ENCODE results near the gene HOXA10. TPM values are rescaled to one million over a fixed set of nuclear protein-coding genes. Genes with fewer than 3 reads are reported as not detected.
A peak's percentile ranks its signal among the peaks of the same experiment; 100 is the strongest.

Gene HOXA10
- total and polyA plus RNA-seq, 3 experiments from 2014 or later: 0.09 TPM; not detected in 2

DNA sequence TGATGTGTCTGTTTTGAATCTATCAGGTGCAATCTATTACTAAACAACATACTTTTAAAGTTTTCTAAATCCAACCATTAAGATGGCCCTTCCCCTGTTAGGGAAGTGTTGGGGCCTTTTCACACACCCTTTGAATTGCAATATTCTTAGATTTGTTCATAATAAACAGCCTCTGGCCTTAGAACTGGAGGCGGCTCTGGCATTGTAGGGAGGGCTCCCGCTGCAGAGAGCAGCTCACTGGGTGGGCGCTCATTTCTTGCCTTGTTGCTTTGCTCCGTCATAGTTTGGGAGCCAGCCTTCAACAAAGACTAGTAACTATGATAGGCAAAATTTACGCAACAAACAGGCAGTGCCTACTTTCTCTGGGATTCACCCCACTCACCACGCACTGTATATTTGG lies 4.2 kb upstream of the HOXA10 start:
- Histone ChIP-seq H3K9me3 (ENCODE audit: low read length) (no peaks in the 10 kb centered on the region), H3K27me3 (ENCODE audit: insufficient read depth, low read length, poor library complexity, severe bottlenecking) (peaks cover 48% of the 10 kb centered on the region)
- POLR2A ChIA-PET: no interaction called here

DNA sequence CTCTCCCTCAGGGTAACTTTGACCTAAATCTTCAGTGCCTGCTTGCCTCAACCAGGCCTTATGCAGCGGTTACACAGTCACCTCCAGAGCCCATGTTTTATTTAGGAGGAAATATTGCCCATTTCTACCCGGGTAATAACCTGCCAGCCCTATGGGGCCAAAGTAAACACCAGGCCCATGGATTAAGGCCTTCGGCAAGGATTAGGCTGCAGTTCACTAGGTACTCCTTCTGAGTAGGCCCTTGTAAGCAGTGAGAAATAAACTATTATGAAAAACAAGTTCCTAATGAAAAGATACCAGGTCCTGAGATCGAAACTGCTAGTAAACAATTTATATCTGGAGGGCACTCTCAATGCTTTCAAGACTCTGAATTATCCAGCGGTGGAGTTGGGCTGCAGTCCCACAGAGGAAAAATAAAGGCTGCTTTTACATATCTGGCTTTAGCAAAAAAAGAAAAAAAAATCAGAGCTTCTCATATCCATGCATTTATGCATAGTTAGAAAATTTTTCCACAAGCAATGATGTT lies 3.7 kb upstream of the HOXA10 start:
- H3K27me3 ChIP-seq (ENCODE audit: insufficient read depth, low read length, poor library complexity, severe bottlenecking): peaks cover 48% of the 10 kb centered on the region

More for the DNA sequence above, 4.2 kb upstream of the HOXA10 start:
- Histone ChIP-seq H3K36me3 (ENCODE audit: insufficient read depth, low read length) (no peaks in the 10 kb centered on the region), H3K4me1 (ENCODE audit: insufficient read depth, low read length) (peaks cover 15% of the 10 kb centered on the region), H3K4me3 (ENCODE audit: low read length) (no peak overlapping the region), H3K27ac (ENCODE audit: low read depth, low read length) (no peak overlapping the region)
- Mint-ChIP-seq H3K9me3 (peaks cover 0 to 2% (median 0%) of the 10 kb centered on the region in 5 donors), H3K36me3 (no peaks in the 10 kb centered on the region), H3K4me1 (peaks cover 8 to 18% (median 10%) of the 10 kb centered on the region in 3 donors), H3K27ac (peak overlapping the region in 1 of 8 donors; percentile 23), H3K27me3 (peaks cover 57 to 77% of the 10 kb centered on the region in 2 donors), H3K4me3 (no peak overlapping the region)
- DNase-seq: no peak
- CTCF ChIA-PET: interaction anchor here (0.9 to 5.2 kb wide), 10 partner anchors 9 to 496 kb away, joined by 3 to 31 read pairs (median 6); no protein-coding TSS in a partner anchor

DNA sequence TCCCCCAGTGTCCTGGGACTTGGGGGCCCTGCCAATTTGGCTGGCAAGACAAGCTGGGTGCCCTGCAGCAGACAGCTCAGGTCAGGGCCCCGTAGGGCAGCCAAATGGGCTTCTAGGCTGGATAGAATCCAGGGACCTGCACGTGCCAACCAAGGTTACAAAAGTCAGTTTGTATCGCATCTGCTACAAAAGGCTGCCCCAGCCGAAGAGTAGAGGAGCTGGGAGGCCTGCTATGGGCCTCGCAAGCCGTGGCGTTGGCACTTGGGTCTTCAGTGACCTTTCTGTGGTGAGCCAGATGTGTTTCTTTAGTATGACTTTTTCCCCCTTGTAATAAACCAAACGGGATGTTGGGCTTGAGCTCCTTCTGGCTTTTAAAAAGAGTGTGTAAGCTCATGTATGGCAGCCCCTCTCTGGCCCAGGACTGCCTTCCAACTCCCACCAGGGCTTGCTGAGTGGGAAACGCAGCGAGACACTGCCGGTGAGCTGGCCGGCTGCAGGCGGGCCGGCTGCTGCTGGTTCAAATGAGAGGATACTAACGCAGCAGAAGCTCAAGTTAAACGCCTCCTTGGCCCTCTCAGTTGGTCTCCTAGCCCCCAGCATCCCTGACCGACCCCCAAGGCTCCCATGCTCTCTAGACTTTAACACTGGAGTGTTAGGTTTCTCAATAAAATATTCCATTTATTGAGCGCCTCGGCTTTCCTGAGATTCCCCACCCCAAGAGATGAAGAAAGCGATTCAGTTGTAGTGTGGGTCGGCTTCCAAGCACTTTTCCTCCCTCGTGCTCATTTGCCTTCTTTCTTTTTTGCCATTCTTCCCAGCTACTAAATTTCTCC lies 3.1 kb upstream of the HOXA10 start:
- peak overlapping the region in 1 of 8 donors; percentile 23 for H3K27ac Mint-ChIP-seq
- H3K4me3 Mint-ChIP-seq: peak overlapping the region in 1 of 7 donors; percentile 62
- ChIA-PET POLR2A (no interaction called here), CTCF (interaction anchor here (1.2 to 5.2 kb wide), 4 partner anchors 10 to 495 kb away, joined by 4 to 31 read pairs (median 7); no protein-coding TSS in a partner anchor)
- H3K27ac ChIP-seq (ENCODE audit: low read depth, low read length): no peak overlapping the region
- H3K4me1 Mint-ChIP-seq: peaks cover 12 to 19% (median 12%) of the 10 kb centered on the region in 3 donors
- H3K27me3 Mint-ChIP-seq: peaks cover 53 to 72% of the 10 kb centered on the region in 2 donors
- peaks cover 0 to 6% (median 0%) of the 10 kb centered on the region in 5 donors for H3K9me3 Mint-ChIP-seq
- H3K36me3 ChIP-seq (ENCODE audit: insufficient read depth, low read length): no peaks in the 10 kb centered on the region
- H3K4me3 ChIP-seq (ENCODE audit: low read length): no peak overlapping the region
- H3K27me3 ChIP-seq (ENCODE audit: insufficient read depth, low read length, poor library complexity, severe bottlenecking): peaks cover 48% of the 10 kb centered on the region
- H3K4me1 ChIP-seq (ENCODE audit: insufficient read depth, low read length): peaks cover 22% of the 10 kb centered on the region
- H3K36me3 Mint-ChIP-seq: no peaks in the 10 kb centered on the region
- no peaks in the 10 kb centered on the region for H3K9me3 ChIP-seq (ENCODE audit: low read length)
- peak in 1 of 5 donors; percentile 13 for DNase-seq

More for the DNA sequence above, 3.7 kb upstream of the HOXA10 start:
- CTCF ChIA-PET: interaction anchor here (1.2 to 5.2 kb wide), 6 partner anchors 10 to 327 kb away, joined by 3 to 31 read pairs (median 6); no protein-coding TSS in a partner anchor
- Mint-ChIP-seq H3K9me3 (peaks cover 0 to 2% (median 0%) of the 10 kb centered on the region in 5 donors), H3K36me3 (no peaks in the 10 kb centered on the region), H3K4me3 (peak overlapping the region in 1 of 7 donors; percentile 62), H3K27ac (peak overlapping the region in 1 of 8 donors; percentile 23), H3K4me1 (peaks cover 8 to 16% (median 10%) of the 10 kb centered on the region in 3 donors), H3K27me3 (peaks cover 54 to 72% of the 10 kb centered on the region in 2 donors)
- no peak overlapping the region for H3K27ac ChIP-seq (ENCODE audit: low read depth, low read length)
- H3K9me3 ChIP-seq (ENCODE audit: low read length): no peaks in the 10 kb centered on the region
- POLR2A ChIA-PET: no interaction called here
- no peak for DNase-seq
- no peaks in the 10 kb centered on the region for H3K36me3 ChIP-seq (ENCODE audit: insufficient read depth, low read length)
- H3K4me1 ChIP-seq (ENCODE audit: insufficient read depth, low read length): peaks cover 15% of the 10 kb centered on the region
- H3K4me3 ChIP-seq (ENCODE audit: low read length): no peak overlapping the region

DNA sequence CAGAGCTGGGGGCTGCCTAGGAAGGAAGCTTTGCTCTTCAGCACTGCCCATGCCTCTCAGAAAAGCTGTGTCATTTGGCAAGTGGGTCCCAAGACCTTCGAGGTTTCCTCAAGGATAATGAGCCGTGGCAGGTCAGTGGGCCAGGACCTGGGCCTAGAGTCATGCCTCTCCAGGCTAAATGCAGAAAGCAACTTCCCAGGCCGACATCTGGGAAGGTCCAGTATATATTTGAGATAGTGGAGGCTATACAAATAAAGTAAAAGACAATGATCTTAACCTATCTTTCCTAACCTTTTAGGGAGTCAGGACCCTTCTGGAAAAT lies 2.4 kb upstream of the HOXA10 start:
- ChIA-PET CTCF (interaction anchor here (1.0 to 5.2 kb wide), 5 partner anchors 10 to 494 kb away, joined by 3 to 31 read pairs (median 4); no protein-coding TSS in a partner anchor), POLR2A (no interaction called here)
- Mint-ChIP-seq H3K4me1 (peaks cover 19 to 26% (median 19%) of the 10 kb centered on the region in 3 donors), H3K36me3 (no peaks in the 10 kb centered on the region), H3K9me3 (peaks cover 0 to 11% (median 3%) of the 10 kb centered on the region in 5 donors), H3K27me3 (peaks cover 58 to 75% of the 10 kb centered on the region in 2 donors), H3K27ac (peak overlapping the region in 1 of 8 donors; percentile 23), H3K4me3 (peak overlapping the region in 1 of 7 donors; percentile 34)
- Histone ChIP-seq H3K4me3 (ENCODE audit: low read length) (no peak overlapping the region), H3K9me3 (ENCODE audit: low read length) (no peaks in the 10 kb centered on the region), H3K27ac (ENCODE audit: low read depth, low read length) (no peak overlapping the region), H3K27me3 (ENCODE audit: insufficient read depth, low read length, poor library complexity, severe bottlenecking) (peaks cover 50% of the 10 kb centered on the region), H3K36me3 (ENCODE audit: insufficient read depth, low read length) (no peaks in the 10 kb centered on the region), H3K4me1 (ENCODE audit: insufficient read depth, low read length) (peaks cover 29% of the 10 kb centered on the region)
- peak in 1 of 5 donors; percentile 18 for DNase-seq

DNA sequence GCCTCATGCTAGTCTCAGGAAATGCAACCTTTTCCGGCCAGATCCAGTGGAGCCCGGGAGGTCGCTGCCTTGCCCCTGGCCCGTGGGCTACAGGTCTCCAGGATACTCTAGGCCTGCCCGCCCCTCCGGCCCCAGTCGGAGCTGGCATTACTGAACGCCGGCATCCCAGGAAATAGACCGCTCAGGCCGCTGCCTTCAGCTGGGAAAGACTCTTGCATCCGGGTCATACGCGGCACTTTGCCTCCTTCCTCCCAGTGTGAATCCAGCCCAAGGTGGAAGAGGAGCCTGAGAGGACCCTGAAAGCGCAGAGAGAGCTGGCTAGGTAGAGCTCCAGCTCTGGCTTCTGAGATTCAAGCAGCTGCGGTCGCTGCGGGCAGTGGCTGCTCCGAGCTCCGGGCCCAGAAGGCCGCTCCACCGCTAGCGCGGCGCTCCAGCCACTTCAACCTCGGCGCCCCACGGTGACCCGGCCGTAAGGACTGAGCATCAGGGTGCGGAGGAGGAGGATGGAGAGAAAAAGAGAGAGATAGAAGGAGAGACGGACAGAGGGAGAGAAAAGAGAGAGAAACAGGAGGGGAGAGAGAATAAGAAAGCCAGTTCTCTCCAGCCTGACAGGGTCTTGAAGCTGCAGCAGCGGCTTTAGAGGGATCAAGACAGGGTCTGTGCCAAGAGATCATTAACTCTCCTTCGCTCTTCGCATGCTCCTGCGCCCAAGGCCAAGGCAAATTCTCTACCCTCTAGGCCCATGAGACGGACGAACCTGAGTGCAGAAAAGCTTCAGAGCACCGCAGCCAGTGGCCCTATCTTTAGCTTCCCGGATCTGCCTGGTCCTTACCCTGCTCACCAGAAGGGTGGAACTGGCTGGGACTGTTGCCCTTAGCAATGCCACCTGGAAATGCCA lies 1.8 kb upstream of the HOXA10 start:
- peak in 1 of 5 donors; percentile 24 for DNase-seq
- CTCF ChIA-PET: interaction anchor here (1.0 to 5.2 kb wide), 7 partner anchors 9 to 493 kb away, joined by 3 to 31 read pairs (median 4); no protein-coding TSS in a partner anchor

DNA sequence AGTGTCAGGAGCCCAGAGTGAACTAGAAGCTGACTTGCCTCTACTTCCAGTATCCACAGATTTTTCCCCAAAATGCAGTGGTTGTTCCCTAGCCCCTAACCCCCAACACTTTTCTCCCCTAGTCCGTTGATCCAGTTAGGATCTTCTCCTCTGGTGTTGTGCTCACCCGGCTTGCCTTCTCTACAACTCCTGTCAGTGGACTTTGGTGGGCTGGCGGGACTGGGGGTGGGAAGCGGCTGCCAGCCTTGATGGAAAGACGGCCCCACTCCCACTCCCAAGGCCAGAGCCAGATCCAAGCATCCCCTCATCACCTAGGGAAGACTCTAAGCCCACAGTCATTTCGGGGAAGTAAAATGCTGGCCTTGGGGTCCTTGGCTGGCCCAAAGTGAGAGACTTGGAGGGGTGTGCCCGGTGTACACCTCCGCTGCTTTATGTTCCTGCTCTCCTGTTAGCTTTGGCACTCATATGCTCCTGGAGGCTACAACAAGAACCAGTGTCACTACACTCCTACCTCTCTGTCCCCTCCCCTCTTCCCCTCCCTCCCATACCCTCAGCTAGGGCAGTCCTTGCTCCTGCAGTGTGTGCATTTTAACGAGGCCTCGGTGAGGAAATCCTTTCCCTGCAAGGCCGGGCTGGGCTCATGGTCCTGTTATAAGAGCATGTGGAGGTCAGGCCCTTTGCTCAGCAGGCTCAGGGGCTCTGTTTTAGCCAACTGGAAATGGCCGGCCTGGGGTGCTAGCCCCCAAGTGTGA lies 930 bp upstream of the HOXA10 start:
- peaks cover 32% of the 10 kb centered on the region for H3K4me1 ChIP-seq (ENCODE audit: insufficient read depth, low read length)
- peaks cover 65 to 78% of the 10 kb centered on the region in 2 donors for H3K27me3 Mint-ChIP-seq
- peak overlapping the region; percentile 2 to 83 (median 54) for H3K4me3 Mint-ChIP-seq
- H3K27ac ChIP-seq (ENCODE audit: low read depth, low read length): no peak overlapping the region
- H3K4me3 ChIP-seq (ENCODE audit: low read length): no peak overlapping the region
- H3K27ac Mint-ChIP-seq: peak overlapping the region in 2 of 8 donors; percentile 33 to 65
- H3K36me3 Mint-ChIP-seq: no peaks in the 10 kb centered on the region
- peaks cover 64% of the 10 kb centered on the region for H3K27me3 ChIP-seq (ENCODE audit: insufficient read depth, low read length, poor library complexity, severe bottlenecking)
- no peaks in the 10 kb centered on the region for H3K9me3 ChIP-seq (ENCODE audit: low read length)
- H3K36me3 ChIP-seq (ENCODE audit: insufficient read depth, low read length): no peaks in the 10 kb centered on the region
- peaks cover 20 to 28% (median 22%) of the 10 kb centered on the region in 3 donors for H3K4me1 Mint-ChIP-seq
- peak in 1 of 5 donors; percentile 27 for DNase-seq
- ChIA-PET CTCF (interaction anchor here (0.8 to 5.2 kb wide), 6 partner anchors 9 to 24 kb away, joined by 3 to 31 read pairs (median 5); no protein-coding TSS in a partner anchor), POLR2A (no interaction called here)
- peaks cover 0 to 11% (median 3%) of the 10 kb centered on the region in 5 donors for H3K9me3 Mint-ChIP-seq

More for the DNA sequence above, 1.8 kb upstream of the HOXA10 start:
- no peak overlapping the region for H3K27ac ChIP-seq (ENCODE audit: low read depth, low read length)
- Mint-ChIP-seq H3K27ac (no peak overlapping the region), H3K9me3 (peaks cover 0 to 11% (median 3%) of the 10 kb centered on the region in 5 donors), H3K4me3 (peak overlapping the region in 1 of 7 donors; percentile 54), H3K36me3 (no peaks in the 10 kb centered on the region), H3K27me3 (peaks cover 61 to 75% of the 10 kb centered on the region in 2 donors), H3K4me1 (peaks cover 20 to 27% (median 22%) of the 10 kb centered on the region in 3 donors)
- no peak overlapping the region for H3K4me3 ChIP-seq (ENCODE audit: low read length)
- H3K36me3 ChIP-seq (ENCODE audit: insufficient read depth, low read length): no peaks in the 10 kb centered on the region
- H3K27me3 ChIP-seq (ENCODE audit: insufficient read depth, low read length, poor library complexity, severe bottlenecking): peaks cover 56% of the 10 kb centered on the region
- no peaks in the 10 kb centered on the region for H3K9me3 ChIP-seq (ENCODE audit: low read length)
- POLR2A ChIA-PET: no interaction called here
- H3K4me1 ChIP-seq (ENCODE audit: insufficient read depth, low read length): peaks cover 29% of the 10 kb centered on the region

DNA sequence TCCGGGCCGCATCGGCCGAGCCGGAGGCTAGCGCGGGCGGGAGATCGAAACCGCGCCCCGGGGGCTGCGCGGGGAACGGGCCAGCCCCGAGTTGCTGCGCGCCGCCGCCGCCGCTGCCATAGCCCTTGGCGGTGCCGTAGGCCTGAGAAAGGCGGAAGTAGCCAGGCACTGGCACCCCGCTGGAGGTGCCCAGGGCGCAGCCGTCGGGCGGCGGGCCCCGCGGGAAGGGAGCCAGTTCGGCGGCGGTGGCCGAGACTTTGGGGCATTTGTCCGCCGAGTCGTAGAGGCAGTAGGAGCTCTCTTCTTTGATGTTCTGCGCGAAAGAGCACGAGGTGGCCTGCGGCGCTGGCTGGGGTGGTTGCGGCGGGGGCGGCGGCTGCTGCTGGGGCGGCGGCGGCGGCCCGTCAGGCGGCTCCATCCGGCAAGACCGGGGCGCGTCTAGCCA lies 587 bp downstream of the HOXA10 start:
- H3K27ac Mint-ChIP-seq: no peak overlapping the region
- peaks cover 18 to 32% (median 19%) of the 10 kb centered on the region in 3 donors for H3K4me1 Mint-ChIP-seq
- H3K9me3 Mint-ChIP-seq: peaks cover 0 to 15% (median 5%) of the 10 kb centered on the region in 5 donors
- no peaks in the 10 kb centered on the region for H3K36me3 ChIP-seq (ENCODE audit: insufficient read depth, low read length)
- peak in 1 of 5 donors; percentile 54 for DNase-seq
- peaks cover 61 to 74% of the 10 kb centered on the region in 2 donors for H3K27me3 Mint-ChIP-seq
- POLR2A ChIA-PET: no interaction called here
- no peaks in the 10 kb centered on the region for H3K36me3 Mint-ChIP-seq
- CTCF ChIA-PET: interaction anchor here (1.1 to 4.0 kb wide), 6 partner anchors 9 to 486 kb away, joined by 3 to 26 read pairs (median 4); partner anchors contain the start of gene HOXA11
- H3K27me3 ChIP-seq (ENCODE audit: insufficient read depth, low read length, poor library complexity, severe bottlenecking): peaks cover 65% of the 10 kb centered on the region
- no peaks in the 10 kb centered on the region for H3K9me3 ChIP-seq (ENCODE audit: low read length)
- no peak overlapping the region for H3K4me3 ChIP-seq (ENCODE audit: low read length)
- peaks cover 31% of the 10 kb centered on the region for H3K4me1 ChIP-seq (ENCODE audit: insufficient read depth, low read length)
- H3K4me3 Mint-ChIP-seq: peak overlapping the region in 1 of 7 donors; percentile 22
- H3K27ac ChIP-seq (ENCODE audit: low read depth, low read length): no peak overlapping the region
